22Rv1 (cell line): ENCODE measurements around the gene STAB1.

Experiments
- ZFX ChIP-seq: fragments of 450-650 bp; IDR thresholded peaks from 2 replicates; pipeline ENCODE4 v1.6.1; 2017; ENCODE audit warnings: antibody characterized with exemption, borderline replicate concordance
- TF ChIP-seq, protein P1 (sequence below): fragments of 450-650 bp; IDR thresholded peaks from 2 replicates; pipeline ENCODE4 v1.5.1; 2017; ENCODE audit warnings: mild to moderate bottlenecking

DNA sequence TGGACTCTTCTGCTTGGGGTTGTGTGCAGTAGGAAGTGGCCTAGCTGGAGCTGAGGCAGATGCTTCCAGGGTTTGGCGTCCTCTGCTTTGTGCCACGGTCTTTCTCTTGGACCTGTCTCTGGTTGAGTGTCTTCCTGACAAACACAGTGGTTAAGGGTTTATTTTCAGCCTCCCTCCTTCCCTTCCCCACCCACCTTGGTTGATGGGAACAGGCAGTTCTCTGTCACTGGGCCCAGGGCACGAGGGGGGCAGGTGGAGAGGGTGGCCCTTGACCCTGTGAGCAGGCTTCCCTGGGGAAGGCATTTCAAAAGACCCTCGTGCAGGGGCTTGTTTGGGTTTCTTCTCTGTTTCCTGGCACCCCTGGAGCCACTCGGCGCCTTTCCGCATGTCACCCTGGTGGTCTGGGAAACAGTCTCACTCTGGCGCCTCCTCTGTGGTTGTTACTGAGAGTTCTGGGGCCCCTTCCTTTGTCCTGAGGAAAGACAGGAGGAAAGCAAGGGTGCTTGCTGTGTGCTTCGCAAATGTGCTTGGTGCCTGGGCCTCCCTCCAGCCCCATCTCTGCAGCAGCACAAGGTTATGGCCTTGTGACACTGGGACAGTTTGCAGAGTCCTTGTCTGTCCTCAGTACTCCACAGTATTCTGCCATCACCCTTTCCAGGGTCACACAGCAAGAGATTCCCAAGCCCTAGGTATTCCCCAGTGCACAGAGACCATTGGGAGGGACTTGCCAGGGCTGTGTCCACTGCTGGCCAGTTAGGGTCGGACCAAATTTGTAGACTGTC, 10.3 kb upstream of the STAB1 start:
- TF ChIP-seq, protein P1, sequence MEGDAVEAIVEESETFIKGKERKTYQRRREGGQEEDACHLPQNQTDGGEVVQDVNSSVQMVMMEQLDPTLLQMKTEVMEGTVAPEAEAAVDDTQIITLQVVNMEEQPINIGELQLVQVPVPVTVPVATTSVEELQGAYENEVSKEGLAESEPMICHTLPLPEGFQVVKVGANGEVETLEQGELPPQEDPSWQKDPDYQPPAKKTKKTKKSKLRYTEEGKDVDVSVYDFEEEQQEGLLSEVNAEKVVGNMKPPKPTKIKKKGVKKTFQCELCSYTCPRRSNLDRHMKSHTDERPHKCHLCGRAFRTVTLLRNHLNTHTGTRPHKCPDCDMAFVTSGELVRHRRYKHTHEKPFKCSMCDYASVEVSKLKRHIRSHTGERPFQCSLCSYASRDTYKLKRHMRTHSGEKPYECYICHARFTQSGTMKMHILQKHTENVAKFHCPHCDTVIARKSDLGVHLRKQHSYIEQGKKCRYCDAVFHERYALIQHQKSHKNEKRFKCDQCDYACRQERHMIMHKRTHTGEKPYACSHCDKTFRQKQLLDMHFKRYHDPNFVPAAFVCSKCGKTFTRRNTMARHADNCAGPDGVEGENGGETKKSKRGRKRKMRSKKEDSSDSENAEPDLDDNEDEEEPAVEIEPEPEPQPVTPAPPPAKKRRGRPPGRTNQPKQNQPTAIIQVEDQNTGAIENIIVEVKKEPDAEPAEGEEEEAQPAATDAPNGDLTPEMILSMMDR, result no peak
- TF ChIP-seq ZFX, result no peak
